Peyer's patch (tissue), 4 donors: ENCODE data around the gene COL11A2. TPM values are rescaled to one million over a fixed set of nuclear protein-coding genes. Genes with fewer than 3 reads are reported as not detected.
"Not testable (repeated sequence)": the region's sequence is repeated elsewhere in the genome, so short reads cannot be mapped to it uniquely, and the experiment has no call there.

ENCODE experiments used
- DNase-seq, 3 donors: peaks; one replicate each; pipeline ENCODE4 v3.0.0-alpha.2; 2017 to 2019
- H3K27ac ChIP-seq, 4 donors: fragments of 200-600 bp; sonication (generic); one replicate each; pipeline ENCODE4 v1.5.1; 2016 to 2019
- H3K27me3 ChIP-seq, 2 donors: fragments of 200-600 bp; sonication (generic); one replicate each; pipeline ENCODE4 v1.5.1; 2019
- H3K36me3 ChIP-seq, 3 donors: fragments of 200-600 bp; sonication (generic); one replicate each; pipeline ENCODE4 v1.5.1; 2016 to 2019
- H3K4me1 ChIP-seq, 4 donors: fragments of 200-600 bp; sonication (generic); one replicate each; pipeline ENCODE4 v1.5.1; 2016 to 2019
- H3K4me3 ChIP-seq, 4 donors: fragments of 200-600 bp; sonication (generic); 1 replicate in 3 of 4; 2 replicates in 1 of 4; pipeline ENCODE4 v1.5.1; 2016 to 2019; ENCODE audit warnings: mild to moderate bottlenecking in 1 of 4
- H3K9me3 ChIP-seq, 4 donors: fragments of 200-600 bp; sonication (generic); one replicate each; pipeline ENCODE4 v1.5.1; 2016 to 2019; ENCODE audit warnings: mild to moderate bottlenecking in 1 of 4
- POLR2A ChIP-seq, 2 donors: fragments of 450-650 bp; IDR thresholded peaks; one replicate each; pipeline ENCODE4 v1.5.1; 2017; ENCODE audit warnings: antibody characterized with exemption in 2 of 2, mild to moderate bottlenecking in 2 of 2, moderate library complexity in 2 of 2
- total RNA-seq, 4 donors: library from RNA; depleted of rRNA; stranded (reverse); fragments of >200 nt; gene quantifications; one replicate each; pipeline ENCODE4 v1.1.0, GENCODE V29; 2016
- TF ChIP-seq, protein P1 (sequence below), 6 experiments: fragments of 450-650 bp in 4 of 6; fragments of 200-600 bp in 2 of 6; sonication (generic) in 1 of 6; IDR thresholded peaks; one replicate each; pipeline ENCODE4 v1.5.1; 2017 to 2019; ENCODE audit warnings: antibody characterized with exemption in 6 of 6, mild to moderate bottlenecking in 3 of 6, moderate library complexity in 1 of 6

Gene COL11A2
- total RNA-seq, 4 donors from 2014 or later = 0.18 to 2.5 (median 0.54) TPM; not detected in 1

DNA sequence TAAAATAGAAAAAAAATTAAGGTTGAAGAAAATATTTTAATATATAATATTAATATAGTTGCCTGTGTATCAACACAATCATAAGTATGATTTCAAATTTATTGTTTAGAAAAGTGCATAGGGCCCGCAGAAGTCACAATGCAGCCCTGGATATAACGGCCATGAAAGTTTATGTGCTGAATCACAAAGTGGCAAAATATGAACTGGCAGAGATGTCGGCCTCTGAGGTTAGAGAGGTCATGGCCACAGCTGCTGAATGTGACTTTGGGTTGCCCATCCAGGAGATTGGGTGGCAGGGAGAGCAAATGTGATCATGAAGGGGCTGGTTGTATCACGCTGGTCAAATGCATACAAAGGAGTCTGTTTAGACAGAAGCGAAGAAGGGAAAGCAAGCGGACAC, 35.7 kb downstream of the COL11A2 start:
- DNase-seq = no peak
- TF ChIP-seq, protein P1, sequence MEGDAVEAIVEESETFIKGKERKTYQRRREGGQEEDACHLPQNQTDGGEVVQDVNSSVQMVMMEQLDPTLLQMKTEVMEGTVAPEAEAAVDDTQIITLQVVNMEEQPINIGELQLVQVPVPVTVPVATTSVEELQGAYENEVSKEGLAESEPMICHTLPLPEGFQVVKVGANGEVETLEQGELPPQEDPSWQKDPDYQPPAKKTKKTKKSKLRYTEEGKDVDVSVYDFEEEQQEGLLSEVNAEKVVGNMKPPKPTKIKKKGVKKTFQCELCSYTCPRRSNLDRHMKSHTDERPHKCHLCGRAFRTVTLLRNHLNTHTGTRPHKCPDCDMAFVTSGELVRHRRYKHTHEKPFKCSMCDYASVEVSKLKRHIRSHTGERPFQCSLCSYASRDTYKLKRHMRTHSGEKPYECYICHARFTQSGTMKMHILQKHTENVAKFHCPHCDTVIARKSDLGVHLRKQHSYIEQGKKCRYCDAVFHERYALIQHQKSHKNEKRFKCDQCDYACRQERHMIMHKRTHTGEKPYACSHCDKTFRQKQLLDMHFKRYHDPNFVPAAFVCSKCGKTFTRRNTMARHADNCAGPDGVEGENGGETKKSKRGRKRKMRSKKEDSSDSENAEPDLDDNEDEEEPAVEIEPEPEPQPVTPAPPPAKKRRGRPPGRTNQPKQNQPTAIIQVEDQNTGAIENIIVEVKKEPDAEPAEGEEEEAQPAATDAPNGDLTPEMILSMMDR (IDR thresholded peaks at IDR 0.05) = no peak
- no peak for TF ChIP-seq POLR2A (IDR thresholded peaks at IDR 0.05)
- no peak overlapping the region for H3K27ac ChIP-seq
- peaks cover 0 to 11% (median 5%) of the 10 kb centered on the region in 4 donors for H3K9me3 ChIP-seq
- H3K36me3 ChIP-seq = no peaks in the 10 kb centered on the region
- H3K4me1 ChIP-seq = peaks cover 0 to 6% (median 2%) of the 10 kb centered on the region in 4 donors
- H3K27me3 ChIP-seq = no peaks in the 10 kb centered on the region
- no peak overlapping the region for H3K4me3 ChIP-seq

DNA sequence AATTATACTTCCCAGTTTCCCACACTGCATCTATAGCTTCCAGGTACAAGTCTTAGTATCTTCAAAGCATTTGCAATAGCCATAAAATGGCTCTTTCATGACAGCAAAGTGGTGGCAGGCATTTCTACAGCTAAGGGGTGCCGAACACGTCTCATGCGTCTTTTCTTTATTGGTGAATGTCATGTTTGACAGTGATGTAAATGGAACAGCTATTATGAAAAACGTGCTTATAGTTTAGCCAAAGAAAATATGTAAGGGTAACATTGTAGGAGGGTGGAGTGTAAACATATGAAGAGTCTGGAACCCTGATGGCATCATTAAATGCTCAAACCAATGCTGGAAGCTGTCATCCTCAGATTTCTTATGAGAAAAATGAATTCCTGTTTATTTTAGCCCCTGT, 37.9 kb downstream of the COL11A2 start:
- TF ChIP-seq, protein P1 (IDR thresholded peaks at IDR 0.05) = no peak
- no peak for TF ChIP-seq POLR2A (IDR thresholded peaks at IDR 0.05)
- no peak for DNase-seq
- Histone ChIP-seq H3K4me3 (no peak overlapping the region), H3K27ac (no peak overlapping the region), H3K36me3 (no peaks in the 10 kb centered on the region), H3K27me3 (no peaks in the 10 kb centered on the region), H3K9me3 (peaks cover 0 to 15% (median 6%) of the 10 kb centered on the region in 4 donors), H3K4me1 (no peaks in the 10 kb centered on the region)

DNA sequence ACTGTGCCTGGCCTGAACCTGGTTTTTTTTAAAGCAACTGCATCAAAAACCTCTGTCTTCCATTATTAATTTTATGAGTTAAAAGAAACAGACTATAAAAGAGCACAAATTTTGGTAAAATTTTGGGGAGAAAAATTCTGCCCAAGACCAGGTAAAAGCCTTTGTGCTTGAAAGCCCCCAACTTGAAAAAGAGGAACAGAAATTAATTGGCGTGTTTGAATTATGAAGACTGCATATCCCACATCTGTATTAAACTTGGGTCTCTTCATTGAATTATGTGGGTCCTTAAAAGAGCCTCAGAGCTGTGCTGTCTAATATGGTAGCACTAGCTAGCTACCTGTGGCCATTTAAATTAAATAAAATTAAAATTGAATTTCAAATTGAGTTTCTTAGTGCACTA, 41.2 kb downstream of the COL11A2 start:
- Histone ChIP-seq H3K36me3 (no peaks in the 10 kb centered on the region), H3K27ac (no peak overlapping the region), H3K9me3 (peaks cover 0 to 15% (median 6%) of the 10 kb centered on the region in 4 donors), H3K27me3 (no peaks in the 10 kb centered on the region), H3K4me1 (no peaks in the 10 kb centered on the region), H3K4me3 (no peak overlapping the region)
- TF ChIP-seq, protein P1 (IDR thresholded peaks at IDR 0.05) = no peak
- no peak for TF ChIP-seq POLR2A (IDR thresholded peaks at IDR 0.05)
- DNase-seq = no peak

DNA sequence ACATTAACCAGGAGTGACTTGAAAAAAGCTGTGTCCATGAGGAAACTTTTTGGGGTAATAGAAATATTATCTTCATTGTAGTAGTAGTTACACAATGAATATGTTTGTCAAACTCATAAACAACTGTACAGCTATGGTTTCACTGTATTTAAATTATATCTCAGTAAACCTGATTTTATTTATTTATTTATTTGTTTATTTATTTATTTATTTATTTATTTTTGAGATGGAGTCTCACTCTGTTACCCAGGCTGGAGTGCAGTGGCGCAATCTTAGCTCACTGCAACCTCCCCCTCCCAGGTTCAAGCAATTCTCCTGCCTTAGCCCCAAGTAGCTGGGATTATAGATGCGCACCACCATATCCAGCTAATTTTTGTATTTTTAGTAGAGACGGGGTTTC, 41.7 kb downstream of the COL11A2 start:
- DNase-seq, H3K27ac ChIP-seq, H3K4me1 ChIP-seq, H3K27me3 ChIP-seq, H3K4me3 ChIP-seq, H3K36me3 ChIP-seq: not testable (repeated sequence)
- H3K9me3 ChIP-seq = peaks cover 0 to 15% (median 6%) of the 10 kb centered on the region in 4 donors

DNA sequence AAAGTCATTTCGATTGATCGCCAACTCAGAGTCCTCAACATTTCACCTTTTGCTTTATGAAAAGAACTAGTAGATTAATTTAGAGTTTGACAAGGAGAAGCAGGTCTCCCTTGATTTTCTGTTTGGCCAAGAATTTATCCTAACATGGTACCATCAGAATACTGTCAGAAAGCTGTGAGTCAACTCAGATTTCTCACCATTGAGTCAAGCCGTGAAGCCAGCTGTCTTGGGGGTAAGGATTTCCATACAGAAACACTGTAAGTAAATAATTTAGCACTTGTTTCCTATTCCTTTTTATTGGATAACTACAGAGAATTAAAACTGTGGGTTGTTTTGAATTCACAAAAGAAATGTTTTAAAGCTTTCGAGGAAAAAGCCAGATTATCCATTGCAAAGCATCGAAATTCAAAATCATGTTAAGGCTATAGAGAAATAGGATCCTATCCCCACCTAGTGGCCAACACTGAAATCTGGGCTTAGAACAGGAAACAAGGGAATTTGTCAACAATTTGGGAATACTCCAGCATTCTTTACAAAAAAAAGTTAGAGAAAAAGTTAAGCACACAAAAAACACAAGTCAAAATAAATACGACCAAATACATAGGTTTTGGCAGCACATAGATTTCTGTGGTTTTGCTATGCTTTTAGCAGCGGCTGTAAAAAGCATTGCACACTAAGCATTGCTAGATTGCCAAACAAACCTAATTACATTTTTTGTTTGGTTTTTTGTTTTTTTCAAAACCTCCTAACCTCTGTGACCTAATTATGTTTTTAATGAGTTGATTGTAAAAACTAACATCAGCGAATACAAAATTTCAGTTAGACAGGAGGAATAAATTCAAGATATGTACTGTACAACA, 44.2 kb downstream of the COL11A2 start:
- TF ChIP-seq POLR2A (IDR thresholded peaks at IDR 0.05) = no peak
- TF ChIP-seq, protein P1 (IDR thresholded peaks at IDR 0.05) = peak; percentile 51 to 87 (median 72)
- peak in 1 of 3 donors; percentile 29 for DNase-seq
- no peaks in the 10 kb centered on the region for H3K4me1 ChIP-seq
- H3K9me3 ChIP-seq = peaks cover 0 to 15% (median 6%) of the 10 kb centered on the region in 4 donors
- no peaks in the 10 kb centered on the region for H3K27me3 ChIP-seq
- H3K36me3 ChIP-seq = no peaks in the 10 kb centered on the region
- H3K4me3 ChIP-seq = no peak overlapping the region
- H3K27ac ChIP-seq = no peak overlapping the region

DNA sequence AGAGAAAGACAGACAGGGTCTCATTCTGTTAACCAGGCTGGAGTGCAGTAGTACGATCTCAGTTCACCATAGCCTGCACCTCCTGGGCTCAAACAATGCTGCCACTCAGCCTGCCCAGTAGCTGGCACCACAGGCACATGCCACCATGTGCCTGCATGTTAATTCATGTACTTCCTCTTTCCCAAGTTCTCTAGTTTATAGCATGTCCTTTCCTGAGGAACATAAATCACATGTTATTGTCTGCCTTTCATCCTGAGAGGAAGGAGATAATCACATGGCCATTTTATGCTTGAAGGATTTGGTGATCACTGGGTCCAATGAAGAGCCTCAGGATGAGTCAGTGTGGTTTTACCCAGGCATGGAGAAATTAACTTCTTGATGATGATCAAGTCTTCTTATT, 47.9 kb downstream of the COL11A2 start:
- no peak for TF ChIP-seq POLR2A (IDR thresholded peaks at IDR 0.05)
- TF ChIP-seq, protein P1 (IDR thresholded peaks at IDR 0.05) = no peak
- no peak overlapping the region for H3K4me3 ChIP-seq
- no peaks in the 10 kb centered on the region for H3K4me1 ChIP-seq
- H3K9me3 ChIP-seq = no peaks in the 10 kb centered on the region
- no peak overlapping the region for H3K27ac ChIP-seq
- DNase-seq = no peak
- no peaks in the 10 kb centered on the region for H3K36me3 ChIP-seq
- no peaks in the 10 kb centered on the region for H3K27me3 ChIP-seq
